HG03280 (cell line): ENCODE measurements around the gene CACUL1.
"Not testable (repeated sequence)": the region's sequence is repeated elsewhere in the genome, so short reads cannot be mapped to it uniquely, and the experiment has no call there.

ENCODE experiments used
- ATAC-seq: cut with Tn5 transposase; IDR thresholded peaks from one replicate; pipeline ENCODE4 v1.9.1; 2021; ENCODE audit warnings: mild to moderate bottlenecking, moderate library complexity; ENCODE audit not compliant: unreplicated experiment

The CACUL1 gene

GRCh38 chr10:118692872-118693271 lies 61.9 kb downstream of the CACUL1 start:
- ATAC-seq, result no peak

GRCh38 chr10:118689070-118689858 lies 65.5 kb downstream of the CACUL1 start:
- ATAC-seq, result no peak

- no peak for ATAC-seq
Measured at GRCh38 chr10:118687472-118687871, 67.3 kb downstream of the CACUL1 start.

GRCh38 chr10:118682533-118682932 lies 72.2 kb downstream of the CACUL1 start:
- no peak for ATAC-seq

- no peak for ATAC-seq
Measured at GRCh38 chr10:118680197-118680596, 74.6 kb downstream of the CACUL1 start.

DNA sequence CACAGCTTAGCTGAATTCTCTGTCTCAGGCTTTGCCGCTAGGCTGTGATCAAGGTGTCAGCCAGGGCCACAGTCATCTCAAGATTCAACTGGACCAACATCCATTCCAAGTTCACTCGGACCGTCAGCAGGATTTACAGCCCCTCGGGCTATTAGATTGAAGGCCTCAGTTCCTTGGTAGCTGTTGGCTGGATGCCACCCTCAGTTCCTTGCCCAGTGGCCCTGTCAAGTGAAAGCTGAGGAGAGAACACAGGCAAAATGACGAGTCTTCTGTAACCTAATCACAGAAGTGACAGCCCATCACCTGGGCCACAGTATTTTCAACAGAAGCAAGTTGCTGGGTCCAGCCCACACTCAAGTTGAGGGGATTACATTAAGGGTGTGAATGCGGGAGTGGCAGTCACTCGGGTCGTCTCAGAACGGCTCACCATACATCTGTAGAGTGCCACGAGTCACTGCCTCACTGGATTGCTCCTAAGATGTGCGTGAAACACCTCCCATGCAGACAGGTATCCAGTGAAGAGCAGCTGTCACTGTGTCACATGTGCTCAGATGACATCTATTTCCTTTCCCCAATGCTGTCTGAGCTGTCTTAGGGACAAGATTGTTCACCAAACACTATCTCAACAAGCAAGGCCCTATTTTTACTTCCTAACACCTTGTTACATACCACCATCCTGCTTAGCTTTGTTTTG lies 80.4 kb downstream of the CACUL1 start:
- ATAC-seq, result no peak

DNA sequence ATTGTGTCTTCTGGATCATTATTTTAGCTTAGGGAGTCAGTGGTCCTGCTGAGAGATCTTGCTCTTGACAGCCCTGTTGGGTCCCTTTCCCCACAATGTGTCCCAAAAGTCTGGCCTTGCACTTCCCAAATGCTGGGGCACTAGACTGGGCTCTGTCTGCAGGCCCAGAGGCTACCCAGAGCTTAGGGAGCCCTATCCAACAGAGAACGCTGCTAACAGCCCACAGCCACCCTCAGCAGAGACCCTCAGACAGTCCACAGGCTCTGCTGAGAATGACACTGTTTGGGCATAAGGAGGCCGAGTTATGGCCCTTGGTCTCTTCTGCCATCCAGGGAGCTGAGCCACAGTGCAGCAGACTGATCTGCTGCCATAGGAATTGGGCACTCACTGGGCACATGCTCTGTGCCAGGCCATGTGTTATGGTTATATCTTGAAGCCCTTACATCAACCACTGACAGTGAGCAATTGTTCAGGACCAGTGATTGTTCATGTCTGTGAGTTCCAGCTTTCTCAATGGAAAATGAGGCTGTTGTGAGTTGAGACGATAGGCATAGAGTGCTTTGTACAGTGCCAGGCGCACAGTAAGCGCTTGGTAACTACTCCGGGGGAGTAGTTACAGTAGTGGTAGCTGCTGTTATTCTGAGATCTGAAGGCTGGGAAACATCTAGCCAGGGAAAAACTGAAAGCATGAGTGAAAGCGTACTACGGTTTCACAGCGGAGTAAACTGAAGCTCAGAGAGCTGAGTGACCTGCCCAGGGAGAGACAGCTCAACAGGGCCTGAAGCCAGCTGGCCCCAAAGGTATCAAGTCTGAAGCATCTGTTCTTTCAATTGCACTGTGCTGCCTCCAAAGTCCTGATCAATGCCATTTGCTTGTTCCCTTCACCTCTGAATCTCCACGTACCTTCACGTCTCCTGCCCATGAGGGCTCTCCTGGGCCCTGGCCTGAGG lies 81.7 kb downstream of the CACUL1 start:
- no peak for ATAC-seq

- ATAC-seq, result no peak
Measured at GRCh38 chr10:118672153-118672552, 82.6 kb downstream of the CACUL1 start.

- ATAC-seq, result not testable (repeated sequence)
Measured at GRCh38 chr10:118671221-118671620, 83.5 kb downstream of the CACUL1 start.

- no peak for ATAC-seq
Measured at GRCh38 chr10:118670472-118671124, 84.2 kb downstream of the CACUL1 start.

DNA sequence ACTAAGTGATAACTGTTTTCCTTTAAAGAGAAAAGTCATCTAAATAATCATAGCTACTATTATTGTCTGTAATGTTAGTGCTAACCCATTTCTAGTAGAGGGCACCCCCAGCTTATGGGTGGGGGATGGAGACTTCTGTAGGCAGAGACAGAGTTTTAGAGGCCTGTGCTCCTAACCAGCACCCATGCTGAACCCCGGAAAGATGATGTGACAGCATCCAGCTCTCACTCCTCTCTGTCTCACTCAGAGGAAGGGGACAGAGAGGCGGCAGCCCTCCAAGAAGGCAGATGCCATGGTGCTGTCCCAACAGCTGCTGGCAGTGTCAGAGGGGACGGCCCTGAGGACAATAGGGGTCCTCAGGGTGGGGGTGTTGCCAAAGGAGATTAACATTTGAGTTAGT lies 84.9 kb downstream of the CACUL1 start:
- no peak for ATAC-seq

DNA sequence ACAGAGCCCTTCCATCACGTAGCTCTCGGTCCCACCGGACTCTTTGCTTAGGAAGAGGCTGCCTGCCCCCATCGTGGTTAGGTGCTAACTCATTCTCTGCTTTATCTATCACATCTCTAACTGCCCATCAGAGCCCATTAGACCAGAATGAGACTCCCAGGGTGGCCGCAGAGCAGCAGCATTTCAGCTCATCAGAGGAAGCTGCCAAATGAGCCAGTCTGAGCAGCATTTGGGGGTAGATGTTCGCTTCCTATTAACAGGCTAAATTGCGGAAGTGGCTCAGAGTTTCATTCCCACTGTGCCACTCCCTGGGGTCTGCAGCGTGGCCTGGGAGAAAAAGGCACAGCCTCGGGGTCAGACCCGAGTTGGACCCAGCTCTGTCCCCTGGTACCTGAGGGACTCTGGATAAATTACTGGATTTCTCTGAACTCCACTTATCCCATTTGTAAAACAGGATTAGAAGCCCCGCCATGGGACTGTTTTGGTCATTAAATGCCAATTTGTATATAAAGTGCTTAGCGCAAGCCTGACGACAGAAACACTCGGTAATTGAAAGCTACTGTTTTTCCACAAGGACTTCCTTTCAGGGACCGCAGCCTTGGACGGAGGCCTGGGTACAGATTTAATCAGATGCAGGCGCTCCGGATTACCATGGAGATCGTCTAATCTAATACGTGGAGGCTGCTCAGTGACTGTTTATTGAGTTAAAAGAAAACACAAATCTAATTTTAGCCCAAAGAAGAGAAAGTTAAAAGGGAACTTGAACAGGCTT lies 85.6 kb downstream of the CACUL1 start:
- no peak for ATAC-seq

DNA sequence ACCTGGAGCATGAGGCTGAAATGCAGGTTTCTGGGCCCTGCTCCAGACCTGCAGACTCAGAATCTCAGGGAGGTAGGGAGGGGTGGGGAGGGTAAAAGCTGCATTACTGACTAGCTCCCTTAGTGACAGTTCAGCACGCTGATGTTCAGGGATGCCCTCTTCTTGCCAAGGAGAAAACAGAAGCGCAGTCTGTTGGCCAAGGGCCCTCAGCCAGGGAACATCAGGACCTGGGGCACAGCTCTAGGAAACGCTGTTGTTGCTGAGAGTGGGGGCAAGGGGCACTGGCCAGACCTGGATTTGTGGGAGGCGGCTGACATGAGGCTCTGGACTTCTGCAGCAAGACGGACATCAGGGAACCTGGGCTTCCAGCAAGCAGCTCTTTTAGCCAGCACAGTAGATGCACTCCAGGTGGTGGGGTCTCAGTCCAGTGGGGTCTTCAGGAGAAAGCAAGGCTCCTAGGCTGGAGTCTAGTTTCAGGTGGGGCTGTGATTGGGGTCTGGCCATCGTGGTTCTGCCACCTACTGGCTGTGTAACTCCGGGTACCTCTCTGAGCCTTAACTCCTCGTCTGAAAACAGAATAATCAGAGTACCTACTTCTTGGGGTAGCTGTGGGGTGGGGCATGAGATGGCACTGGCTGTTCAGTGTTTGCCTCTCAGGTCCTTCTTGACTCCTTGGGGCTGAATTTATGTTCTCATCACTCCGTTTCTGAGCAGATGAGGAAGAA lies 86.4 kb downstream of the CACUL1 start:
- ATAC-seq, result no peak

- no peak for ATAC-seq
Measured at GRCh38 chr10:118667732-118668131, 87.0 kb downstream of the CACUL1 start.

- ATAC-seq, result no peak
Measured at GRCh38 chr10:118666350-118666749, 88.4 kb downstream of the CACUL1 start.

DNA sequence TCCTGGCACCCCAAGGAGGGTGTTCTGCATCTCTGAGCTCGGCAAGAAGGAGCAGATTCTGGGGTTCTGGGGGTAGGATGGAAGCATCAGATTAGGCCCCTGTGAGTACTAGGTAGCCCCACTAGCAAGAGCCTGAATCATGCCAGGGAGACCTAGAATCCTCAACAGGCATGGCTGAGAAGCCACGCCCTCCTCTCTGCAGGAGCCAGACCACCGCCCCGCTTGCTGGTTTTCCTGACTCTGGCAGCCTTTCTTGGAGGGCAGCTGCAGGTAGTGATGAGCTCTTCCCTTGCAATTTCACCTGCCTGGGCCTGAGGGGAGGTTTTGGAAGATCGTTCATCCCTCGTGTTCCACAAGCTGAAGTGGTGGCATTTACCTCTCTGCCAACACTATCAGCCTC lies 90.4 kb downstream of the CACUL1 start:
- ATAC-seq, result no peak

GRCh38 chr10:118663176-118663575 lies 91.6 kb downstream of the CACUL1 start:
- ATAC-seq, result no peak

DNA sequence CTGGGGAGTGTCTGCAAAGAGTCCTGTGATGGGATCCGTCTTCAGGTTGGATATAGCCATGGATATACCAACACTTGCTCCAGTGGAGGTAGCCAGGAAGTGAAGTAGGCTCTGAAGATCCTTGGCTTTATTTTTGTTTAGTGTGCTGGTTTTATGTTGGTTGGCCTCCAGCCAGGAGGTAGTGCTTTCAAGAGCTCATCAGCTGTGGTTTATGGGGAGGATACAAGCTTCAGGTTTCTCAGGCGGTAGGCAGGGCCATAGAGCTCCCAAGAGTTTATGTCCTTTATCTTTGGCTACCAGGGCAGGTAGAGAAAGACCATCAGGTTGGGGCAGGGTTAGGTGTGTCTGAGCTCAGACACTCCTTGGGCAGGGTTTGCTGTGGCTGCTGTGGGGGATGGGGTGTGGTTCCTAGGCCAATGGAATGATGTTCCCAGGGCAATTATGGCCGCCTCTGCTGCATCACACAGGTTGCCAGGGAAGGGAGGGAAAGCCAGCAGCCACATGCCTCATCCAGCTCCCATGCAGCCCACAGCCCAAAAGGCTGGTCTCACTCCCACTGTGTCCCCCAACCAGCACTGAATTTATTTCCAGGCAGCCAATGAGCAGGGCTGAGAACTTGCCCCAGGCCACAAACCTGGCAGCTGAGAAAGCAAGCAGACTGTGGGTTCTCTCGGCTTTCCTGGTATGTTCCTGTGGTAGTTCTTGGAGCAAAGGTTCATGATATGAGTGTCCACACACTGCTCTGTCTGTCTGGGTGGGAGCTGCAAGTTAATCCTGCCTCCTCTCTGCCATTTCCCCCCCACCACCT lies 92.3 kb downstream of the CACUL1 start:
- no peak for ATAC-seq

DNA sequence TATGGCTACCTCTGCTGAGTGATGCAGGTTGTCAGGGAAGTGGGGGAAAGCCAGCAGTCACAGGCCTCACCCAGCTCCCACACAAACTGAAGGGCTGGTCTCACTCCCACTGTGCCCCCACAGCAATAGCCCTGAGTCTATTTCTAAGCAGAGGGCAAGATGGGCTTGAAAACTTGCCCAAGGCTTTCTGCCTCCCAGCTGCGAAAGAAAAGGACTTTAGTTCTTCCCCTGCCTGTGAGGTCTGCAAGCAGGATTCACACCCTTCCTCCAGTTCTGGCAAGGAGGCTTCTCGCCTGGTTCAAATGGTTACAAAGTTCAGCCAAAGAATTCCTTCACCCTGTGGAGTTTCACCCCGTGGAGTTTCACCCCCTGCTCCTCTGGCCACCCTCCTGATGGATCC lies 96.0 kb downstream of the CACUL1 start:
- no peak for ATAC-seq
